NCI-H1436 (cell line): ENCODE results near the gene CFAP43.
A peak's percentile ranks its signal among the peaks of the same experiment; 100 is the strongest.

Source experiments
- DNase-seq: peaks from one replicate; lab custom pipeline; 2025; lab: John Stamatoyannopoulos, UW

CFAP43 gene

DNA sequence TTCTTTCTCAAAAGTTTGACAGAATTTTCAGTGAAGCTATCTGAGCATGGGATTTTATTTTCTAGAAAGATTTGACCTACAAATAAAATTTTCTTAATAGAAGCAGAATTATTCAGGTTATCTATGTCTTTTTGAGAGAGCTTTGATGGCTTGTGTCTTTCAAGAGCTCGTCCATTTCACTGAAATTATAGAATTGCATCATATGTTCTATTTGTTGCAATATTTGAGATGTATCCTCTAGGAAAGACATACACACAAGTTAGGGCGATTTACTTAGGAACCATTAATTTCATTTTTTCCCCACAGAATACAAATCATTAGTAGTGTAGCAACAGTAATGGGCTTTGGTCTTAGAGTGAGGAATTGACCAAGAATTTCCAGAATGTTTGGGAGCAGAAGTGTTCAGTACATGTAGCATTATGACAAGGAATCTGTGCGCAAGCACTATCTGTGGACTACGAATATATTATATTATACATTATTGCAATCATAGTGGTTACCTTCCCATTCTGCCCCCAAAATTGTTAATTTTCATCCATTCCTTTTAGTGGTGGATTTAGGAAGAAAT lies 133.7 kb downstream of the CFAP43 start:
- DNase-seq, result no peak

DNA sequence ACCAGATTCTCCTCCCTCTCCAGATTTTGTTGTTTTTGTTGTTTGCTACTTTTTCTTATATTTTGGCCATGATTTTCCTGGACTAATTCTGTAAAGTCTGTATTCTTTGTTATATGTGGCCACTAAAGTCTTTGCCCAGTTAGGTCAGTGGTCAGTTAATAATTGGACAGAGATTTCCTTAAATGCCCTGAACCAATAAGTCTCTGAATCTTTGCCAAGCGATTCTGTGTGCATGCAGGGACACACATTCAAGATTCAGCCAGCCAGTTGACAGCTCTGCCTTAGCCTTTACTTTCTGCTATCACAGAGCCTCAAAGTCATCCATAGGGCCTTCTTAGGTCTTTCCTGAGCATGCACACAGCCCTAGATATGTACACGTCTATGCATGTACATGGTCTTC lies 135.5 kb downstream of the CFAP43 start:
- DNase-seq, result no peak

DNA sequence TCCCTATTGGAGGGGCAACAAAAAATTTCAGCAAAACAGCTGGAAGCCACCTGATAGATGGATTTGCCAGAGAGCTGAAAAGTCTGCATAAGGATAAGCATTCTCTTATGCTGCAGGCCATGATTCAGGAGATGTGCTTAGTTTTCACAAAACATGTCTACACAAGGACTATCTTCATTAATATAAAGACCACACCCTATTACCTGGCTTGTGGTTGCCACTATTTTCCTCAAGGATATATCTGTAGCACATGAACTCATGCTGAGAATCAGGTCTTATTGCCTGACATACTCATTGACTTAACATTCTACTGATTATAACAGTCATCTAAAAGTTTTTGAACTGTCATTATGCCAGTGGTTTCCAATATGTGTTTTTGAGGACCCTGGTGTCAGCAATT lies 139.4 kb downstream of the CFAP43 start:
- DNase-seq, result no peak

DNA sequence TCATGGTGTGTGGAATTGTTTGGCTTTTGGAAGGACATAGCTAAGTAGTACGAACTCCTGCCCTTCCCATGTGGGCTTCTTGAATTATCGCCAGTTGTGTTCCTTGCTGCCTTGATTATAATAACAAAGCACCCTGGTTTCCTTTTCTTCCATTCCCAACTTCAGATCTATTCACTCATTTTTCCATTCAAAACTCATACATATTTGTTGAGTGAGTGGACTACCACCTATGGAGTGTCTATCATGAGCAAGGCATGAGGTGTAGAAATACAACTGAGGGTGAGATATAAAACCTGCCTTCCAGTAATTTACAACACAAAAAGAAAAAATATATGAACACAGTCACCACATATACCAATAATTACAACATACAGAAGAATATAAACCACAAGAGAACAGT lies 141.6 kb downstream of the CFAP43 start:
- DNase-seq, result no peak

DNA sequence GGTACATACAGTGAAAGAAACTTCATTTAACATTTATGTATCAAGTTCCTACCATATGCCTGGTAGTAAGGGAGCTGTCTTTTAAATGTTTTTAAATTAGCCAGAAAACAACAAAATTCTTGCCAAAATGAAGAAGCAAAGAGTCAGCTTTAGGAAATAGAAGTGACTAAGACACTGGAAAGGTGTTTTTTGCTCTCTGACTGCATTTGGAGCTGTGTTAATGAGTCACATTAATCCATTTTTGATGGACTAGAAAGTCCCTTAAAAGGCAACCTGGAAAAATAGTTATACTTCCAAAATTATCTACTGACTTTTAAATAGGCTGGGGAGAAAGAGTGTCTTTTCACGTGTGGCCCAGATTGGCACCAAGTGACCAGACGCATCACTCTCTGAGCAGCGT lies 142.5 kb downstream of the CFAP43 start:
- no peak for DNase-seq

DNA sequence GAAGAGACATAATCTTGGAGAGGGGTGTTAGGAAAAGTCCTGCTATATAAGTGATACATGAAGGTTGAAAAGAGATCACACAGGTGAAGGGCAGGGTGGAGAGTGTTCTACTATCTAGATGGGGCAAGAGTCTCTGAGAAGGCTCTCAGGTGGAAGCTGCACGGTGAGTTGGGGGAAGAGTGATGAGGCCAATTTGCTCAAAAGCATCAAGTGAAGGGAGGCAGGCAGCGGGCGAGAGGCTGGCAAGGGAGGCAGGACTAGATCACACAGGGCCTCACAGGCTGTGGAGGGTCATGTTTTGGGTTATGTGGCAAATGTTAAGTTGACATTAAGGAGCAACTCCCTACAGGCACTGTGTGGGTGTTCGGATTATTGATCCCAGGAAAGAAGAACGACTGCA lies 143.9 kb downstream of the CFAP43 start:
- no peak for DNase-seq

DNA sequence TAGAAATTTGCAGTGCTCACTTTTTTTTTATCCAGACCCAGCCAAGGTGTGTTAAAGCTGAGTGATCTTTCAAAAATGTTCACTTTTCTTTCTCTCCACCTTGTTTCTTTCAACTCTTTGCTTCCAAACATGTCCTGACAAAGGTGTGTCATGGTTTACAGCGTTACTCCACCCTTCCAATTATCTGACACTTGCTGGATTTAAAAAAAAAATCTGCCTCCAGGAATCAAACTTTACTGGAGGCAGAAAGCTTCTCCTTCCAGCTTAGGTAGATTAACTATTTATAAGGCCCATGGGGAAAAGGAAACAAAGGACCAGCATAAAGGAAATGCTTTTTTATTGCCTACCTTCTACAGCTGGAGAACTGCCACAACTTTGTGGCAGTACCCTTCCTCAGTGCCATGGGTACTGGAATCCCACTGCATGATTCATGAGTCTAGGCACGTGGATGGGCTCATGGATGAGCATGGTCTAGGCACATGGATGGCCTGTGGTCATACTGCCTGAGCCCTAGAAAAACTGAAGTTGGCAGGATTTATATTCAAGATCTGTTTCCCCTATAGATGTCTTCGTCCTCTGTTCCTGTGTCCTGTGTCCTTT lies 146.3 kb downstream of the CFAP43 start, which contains the start of gene COL17A1:
Gene COL17A1, minus strand, starts transcription at position 80 of the 600 bp plus-strand sequence. CDS start 5,207 bp downstream, outside the sequence.
- no peak for DNase-seq

DNA sequence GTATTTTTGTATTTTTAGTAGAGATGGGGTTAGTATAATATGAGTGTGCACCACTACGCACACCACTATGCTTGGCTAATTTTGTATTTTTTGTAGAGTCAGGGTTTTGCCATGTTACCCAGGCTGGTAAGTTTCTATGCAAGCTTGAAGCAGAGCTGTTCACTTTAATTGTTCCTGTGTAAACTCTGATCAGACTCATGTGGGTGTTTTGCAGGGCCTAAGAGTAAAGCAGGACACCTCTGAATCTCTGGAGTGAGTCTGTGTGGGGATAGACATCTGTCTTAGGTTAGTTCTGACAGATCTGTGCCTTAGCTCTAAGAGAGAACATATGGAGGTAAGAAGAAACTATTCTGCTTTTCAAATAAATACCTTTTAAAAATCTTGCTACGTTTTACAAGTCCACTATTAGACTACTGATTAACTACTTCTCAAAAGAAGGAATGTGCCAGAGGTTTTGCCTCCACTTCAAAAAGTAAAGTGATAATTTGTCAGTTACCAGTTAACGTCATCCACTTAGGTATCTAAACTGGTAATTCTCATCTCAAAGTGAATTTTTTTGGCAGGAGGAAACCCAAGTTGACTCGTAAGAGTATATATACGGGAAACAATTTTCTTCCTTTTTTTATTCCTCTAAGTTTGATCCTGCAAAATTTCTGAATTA lies 147.6 kb downstream of the CFAP43 start:
- no peak for DNase-seq

DNA sequence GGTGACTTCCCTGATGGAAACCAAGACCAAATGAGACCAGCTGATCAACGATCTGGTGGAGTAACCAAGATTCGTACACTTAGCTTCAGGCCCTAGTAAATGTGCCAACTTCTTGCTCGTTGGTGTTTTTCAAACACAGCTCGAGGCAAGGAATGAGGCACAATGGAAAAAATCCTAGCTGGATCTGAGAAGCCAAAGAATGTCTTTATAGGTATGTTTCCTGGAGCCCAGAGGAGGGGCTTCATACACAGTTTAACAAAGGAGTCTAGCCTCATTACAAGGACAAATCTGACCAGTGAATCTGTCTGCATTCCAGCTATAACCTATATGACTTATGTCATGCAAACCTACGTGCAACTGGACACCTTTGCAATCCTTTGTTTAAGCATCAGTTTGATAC lies 150.2 kb downstream of the CFAP43 start:
- no peak for DNase-seq

DNA sequence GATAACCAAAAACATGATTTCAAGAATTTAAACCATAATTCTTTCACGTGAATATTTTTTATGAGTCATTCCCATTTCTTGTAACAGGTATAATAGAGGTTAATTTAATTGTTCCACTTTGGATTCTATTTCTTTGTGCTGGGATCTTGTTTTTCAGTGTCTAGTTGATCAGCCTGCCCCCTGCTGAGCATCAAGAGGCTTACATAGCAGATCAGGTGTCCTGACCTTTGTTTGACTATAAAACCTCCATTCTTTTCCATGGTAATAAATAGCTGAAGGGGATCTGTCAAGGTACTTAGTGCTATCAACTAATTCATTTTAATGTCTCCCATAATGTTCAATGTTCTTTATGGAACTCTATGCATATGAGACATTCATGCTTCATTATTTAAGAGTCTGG lies 151.4 kb downstream of the CFAP43 start:
- DNase-seq, result peak; percentile 8
